HL-60 (cell line): Measurements from ENCODE around the gene XRCC6.

Experiments
- DNase-seq, 2 experiments: peaks; one replicate each; pipeline ENCODE4 v3.0.0-alpha.2; 2010 to 2020; ENCODE audit warnings: low read depth in 1 of 2, low spot score in 1 of 2
- H3K27ac ChIP-seq: fragments of 250-450 bp; sonication (Bioruptor Pico); replicated peaks from 2 replicates; pipeline ENCODE4 v1.5.1; 2020; ENCODE audit warnings: mild to moderate bottlenecking, moderate library complexity
- H3K27me3 ChIP-seq: fragments of 250-450 bp; sonication (Bioruptor Pico); 2 replicates; pipeline ENCODE4 v1.5.1; 2021; ENCODE audit warnings: mild to moderate bottlenecking, moderate library complexity; ENCODE audit not compliant: insufficient read depth, poor library complexity, severe bottlenecking
- H3K4me3 ChIP-seq: replicated peaks from 2 replicates; pipeline ENCODE4 v1.5.1; 2011; ENCODE audit warnings: mild to moderate bottlenecking, control low read depth, low read length; ENCODE audit not compliant: insufficient read depth
- CTCF ChIP-seq: IDR thresholded peaks from one replicate; pipeline ENCODE4 v1.5.1; 2011; ENCODE audit warnings: low read length, control low read depth, inconsistent platforms; ENCODE audit not compliant: insufficient read depth
- GABPA ChIP-seq: IDR thresholded peaks from 2 replicates; pipeline ENCODE4 v1.6.1; 2012; ENCODE audit warnings: low read depth
- POLR2AphosphoS5 ChIP-seq: IDR thresholded peaks from 2 replicates; pipeline ENCODE4 v1.6.1; 2012; ENCODE audit warnings: low read depth
- REST ChIP-seq: IDR thresholded peaks from 2 replicates; pipeline ENCODE4 v1.6.1; 2012; ENCODE audit warnings: low read depth; ENCODE audit not compliant: insufficient replicate concordance
- SPI1 ChIP-seq: IDR thresholded peaks from 2 replicates; pipeline ENCODE4 v1.6.1; 2012; ENCODE audit warnings: low read depth, mild to moderate bottlenecking, borderline replicate concordance

XRCC6 gene

GRCh38 chr22:41597635-41597953 is 23.5 kb upstream of the XRCC6 start:
- no peak for TF ChIP-seq GABPA
- TF ChIP-seq REST, result no peak
- TF ChIP-seq SPI1, result no peak
- TF ChIP-seq CTCF, result no peak
- no peak for TF ChIP-seq POLR2AphosphoS5
- Histone ChIP-seq H3K27me3 (no peaks in the 10 kb centered on the region), H3K4me3 (no peak overlapping the region), H3K27ac (no peak overlapping the region)
- DNase-seq, result no peak

- no peak overlapping the region for H3K27ac ChIP-seq
- TF ChIP-seq GABPA, result no peak
- TF ChIP-seq CTCF, result no peak
- no peak for TF ChIP-seq REST
- no peak for TF ChIP-seq POLR2AphosphoS5
- TF ChIP-seq SPI1, result no peak
- H3K27me3 ChIP-seq, result no peaks in the 10 kb centered on the region
- DNase-seq, result no peak
- no peak overlapping the region for H3K4me3 ChIP-seq
Observed at GRCh38 chr22:41598081-41598480, 23.0 kb upstream of the XRCC6 start.

- no peak overlapping the region for H3K4me3 ChIP-seq
- DNase-seq, result no peak
- H3K27me3 ChIP-seq, result no peaks in the 10 kb centered on the region
- TF ChIP-seq GABPA, result no peak
- no peak for TF ChIP-seq REST
- no peak for TF ChIP-seq SPI1
- TF ChIP-seq CTCF, result no peak
- no peak for TF ChIP-seq POLR2AphosphoS5
- H3K27ac ChIP-seq, result no peak overlapping the region
Observed at GRCh38 chr22:41598891-41599635, 22.0 kb upstream of the XRCC6 start.
